Activated CD4-positive, CD25-positive, alpha-beta regulatory T cell (primary cell): ENCODE results near the gene ZCCHC10.
"Not testable (repeated sequence)": the region's sequence is repeated elsewhere in the genome, so short reads cannot be mapped to it uniquely, and the experiment has no call there.

Experiments
- DNase-seq, 4 experiments: peaks; one replicate each; lab custom pipeline; 2025; lab: John Stamatoyannopoulos, UW

The ZCCHC10 gene

DNA sequence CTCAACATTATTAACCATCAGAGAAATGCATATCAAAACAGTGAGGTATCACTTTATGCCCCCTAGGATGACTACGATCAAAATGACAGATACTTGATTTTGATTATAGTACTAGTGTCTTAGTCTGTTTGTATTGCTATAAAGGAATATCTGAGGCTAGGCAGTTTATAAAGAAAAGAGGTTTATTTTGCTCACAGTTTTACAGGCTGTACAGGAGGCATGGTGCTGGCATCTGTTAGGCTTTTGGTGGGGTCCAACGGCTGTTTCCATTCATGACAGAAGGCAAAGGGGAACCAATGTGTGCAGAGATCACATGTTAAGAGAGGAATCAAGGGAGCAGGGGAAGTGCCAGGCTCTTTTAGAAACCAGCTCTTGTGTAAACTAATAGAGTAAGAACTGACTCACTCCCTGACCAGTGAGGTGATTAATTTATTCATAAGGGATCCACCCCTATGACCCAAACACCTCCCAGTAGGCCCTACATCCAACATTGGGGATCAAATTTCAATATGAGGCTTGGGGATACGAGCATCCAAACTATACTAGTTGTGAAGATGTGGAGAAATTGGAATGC lies 46.9 kb downstream of the ZCCHC10 start:
- DNase-seq = no peak

DNA sequence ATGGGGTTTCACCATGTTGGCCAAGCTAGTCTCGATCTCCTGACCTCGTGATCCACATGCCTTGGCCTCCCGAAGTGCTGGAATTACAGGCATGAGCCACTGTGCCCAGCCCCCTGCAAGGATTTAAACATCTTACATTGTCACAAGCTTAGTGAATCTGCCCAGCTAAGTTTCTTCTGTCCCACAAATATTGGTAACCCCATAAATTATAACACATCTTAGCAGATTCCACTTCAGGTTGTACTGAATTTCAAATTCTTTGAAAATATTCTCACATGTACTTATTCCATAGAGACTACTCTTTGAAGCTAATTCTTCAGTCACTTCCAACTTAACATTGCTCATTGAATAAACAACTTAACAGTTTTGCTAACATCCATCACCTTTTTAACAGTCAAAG lies 49.5 kb downstream of the ZCCHC10 start:
- DNase-seq = no peak

DNA sequence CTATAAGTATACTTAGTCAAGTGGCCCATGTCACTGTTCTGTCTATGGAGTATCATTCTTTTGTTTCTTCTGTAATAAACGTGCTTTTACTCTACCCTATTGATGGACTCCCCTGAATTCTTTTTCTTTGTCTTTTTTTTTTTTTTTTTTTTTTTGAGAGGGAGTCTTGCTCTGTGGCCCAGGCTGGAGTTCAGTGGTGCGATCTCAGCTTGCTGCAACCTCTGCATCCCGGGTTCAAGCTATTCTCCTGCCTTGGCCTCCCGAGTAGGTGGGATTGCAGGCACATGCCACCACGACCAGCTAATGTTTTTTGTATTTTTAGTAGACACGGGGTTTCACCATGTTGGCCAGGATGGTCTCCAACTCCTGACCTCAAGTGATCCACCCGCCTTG lies 53.9 kb downstream of the ZCCHC10 start:
- not testable (repeated sequence) for DNase-seq

DNA sequence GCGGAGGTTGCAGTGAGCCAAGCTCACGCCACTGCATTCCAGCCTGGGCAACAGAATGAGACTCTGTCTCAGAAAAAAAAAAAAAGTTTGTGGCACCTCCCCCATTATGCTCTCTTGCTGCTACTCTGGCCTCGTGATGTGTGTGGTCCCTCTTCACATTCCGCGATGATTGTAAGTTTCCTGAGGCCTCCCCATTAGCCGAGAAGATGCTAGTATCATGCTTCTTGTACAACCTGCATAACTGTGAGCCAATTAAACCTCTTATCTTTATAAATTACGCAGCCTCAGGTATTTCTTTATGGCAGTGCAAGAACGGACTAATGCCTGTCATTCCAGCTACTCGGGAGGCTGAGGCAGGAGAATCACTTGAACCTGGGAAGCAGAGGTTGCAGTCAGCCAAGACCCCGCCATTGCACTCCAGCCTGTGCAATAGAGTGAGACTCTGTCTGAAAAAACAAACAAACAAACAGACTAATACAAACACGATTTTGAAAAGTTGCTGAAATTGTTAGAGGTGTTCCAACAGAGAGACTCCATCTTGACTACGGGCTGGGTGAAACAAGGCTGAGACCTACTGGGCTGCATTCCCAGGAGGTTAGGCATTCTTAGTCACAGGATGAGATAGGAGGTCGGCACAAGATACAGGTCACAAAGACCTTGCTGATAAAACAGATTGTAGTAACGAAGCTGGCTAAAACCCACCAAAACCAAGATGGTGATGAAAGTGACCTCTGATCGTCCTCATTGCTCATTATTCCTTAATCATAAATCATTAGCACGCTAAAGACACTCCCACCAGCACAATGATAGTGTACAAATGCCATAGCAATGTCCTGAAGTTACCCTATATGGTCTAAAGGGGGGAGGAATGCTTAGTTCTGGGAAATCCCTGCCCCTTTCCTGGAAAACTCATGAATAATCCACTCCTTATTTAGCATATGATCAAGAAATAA lies 54.6 kb downstream of the ZCCHC10 start:
- DNase-seq = no peak

DNA sequence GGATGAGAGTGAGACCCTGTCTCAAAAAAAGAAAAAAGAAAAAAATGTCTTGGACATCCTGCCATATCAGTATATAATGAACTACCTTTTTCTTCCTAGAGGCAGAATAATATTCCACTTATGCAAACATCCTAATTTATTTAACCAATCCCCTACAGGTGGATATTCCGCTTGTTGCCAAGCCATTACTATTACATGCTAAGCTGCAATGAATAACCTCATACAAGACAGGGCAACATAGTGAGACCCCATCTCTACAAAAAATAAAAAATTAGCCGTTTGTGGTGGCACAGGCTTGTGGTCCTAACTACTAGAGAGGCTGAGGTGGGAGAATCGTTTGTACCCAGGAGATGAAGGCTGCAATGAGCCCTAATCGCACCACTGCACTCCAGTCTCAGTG lies 61.2 kb downstream of the ZCCHC10 start:
- no peak for DNase-seq

DNA sequence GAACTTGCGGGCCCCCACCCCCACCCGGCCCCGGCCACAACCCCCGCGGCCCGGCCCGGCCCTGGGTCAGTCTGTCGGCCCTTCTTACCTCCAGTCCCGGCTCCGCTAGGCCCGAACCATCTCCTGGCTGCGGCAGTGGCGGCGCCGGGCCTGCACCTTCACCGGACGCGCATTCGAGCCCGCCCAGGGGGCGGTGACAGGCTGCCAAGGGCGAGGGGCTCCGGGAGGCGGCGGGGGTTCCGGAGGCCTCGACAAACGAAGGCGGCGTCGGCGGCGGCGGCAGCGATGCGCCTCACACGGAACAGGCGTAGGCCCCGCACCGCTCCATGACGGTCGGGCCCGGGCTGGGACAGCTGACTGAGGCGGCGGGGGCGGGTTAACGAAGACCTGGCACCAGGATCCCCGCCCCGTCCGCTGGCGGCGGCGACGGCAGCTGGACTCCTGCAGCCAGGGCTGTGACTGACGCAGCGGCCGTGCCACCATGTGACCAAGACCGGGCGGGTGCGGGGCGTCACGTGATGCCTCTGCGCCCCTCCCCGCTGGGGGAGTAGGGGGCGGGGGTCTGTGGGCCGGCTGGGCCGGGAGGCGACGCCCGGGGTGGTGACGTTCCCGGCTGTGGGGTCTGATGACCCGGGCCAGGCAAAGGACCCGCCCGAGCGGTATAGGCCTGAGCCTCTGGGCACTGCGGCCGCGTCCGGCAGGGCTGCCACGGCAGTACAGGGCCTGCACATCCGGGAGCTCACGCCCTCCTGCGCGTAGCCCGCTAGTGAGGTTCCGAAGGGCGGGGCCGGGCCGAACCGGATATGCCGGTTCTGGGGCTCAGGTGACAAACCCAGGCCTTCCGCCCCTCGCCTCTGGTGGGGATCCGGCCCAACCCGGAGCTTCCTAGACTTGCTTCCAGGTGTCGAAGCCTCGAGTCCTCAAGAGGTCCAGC lies 62.9 kb downstream of the ZCCHC10 start, which contains the start of gene AFF4:
Gene AFF4, minus strand, starts transcription at position 464 of the 934 bp plus-strand sequence. CDS start 26,445 bp downstream, outside the sequence.
- DNase-seq = peak; percentile 67 to 87 (median 76)

DNA sequence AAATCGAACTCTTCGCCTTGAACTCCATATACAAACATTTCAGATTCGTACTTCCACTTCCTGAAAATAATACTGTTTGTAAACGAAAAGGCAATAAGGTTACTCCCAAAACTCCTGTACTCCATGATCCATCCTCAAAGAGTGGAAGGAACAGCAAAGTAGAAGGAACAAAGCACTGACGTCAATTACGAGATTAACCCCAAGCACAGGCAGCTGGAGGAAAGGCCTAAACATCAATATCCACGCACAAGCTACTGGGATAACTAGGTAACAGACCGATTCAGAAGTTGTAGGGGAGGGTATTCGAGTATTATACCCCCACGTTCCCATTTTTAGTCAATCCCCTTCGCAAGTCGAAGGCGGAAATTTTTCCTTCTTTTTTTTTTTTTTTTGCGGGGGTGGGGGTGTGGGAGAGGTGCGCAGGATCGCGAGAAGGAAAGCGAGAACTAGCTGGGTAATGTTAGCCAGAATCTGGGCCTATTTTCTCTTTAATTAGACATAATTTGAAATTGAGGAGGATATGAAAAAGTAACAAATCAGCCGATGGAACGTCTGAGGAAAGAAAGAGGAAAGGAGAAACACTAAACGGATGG lies 63.8 kb downstream of the ZCCHC10 start:
- DNase-seq = no peak

DNA sequence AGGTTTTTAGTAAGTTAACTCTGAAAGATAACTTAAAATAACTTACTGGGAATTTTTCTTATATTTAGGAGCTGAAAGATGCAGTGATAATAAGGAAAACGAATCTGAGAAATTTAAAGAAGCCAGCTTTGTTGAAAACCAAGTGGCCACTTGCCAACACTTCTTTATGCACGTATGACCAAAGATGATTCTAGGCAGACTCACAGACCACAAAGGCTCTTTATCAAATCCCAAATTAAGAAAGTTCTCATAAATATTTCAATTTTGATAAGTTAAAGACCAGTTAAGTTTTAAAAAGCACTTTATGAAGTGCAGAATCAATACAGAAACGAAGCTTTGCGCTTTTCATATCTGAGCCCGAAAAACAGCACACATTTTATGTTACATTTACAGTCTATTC lies 64.5 kb downstream of the ZCCHC10 start:
- DNase-seq = no peak

DNA sequence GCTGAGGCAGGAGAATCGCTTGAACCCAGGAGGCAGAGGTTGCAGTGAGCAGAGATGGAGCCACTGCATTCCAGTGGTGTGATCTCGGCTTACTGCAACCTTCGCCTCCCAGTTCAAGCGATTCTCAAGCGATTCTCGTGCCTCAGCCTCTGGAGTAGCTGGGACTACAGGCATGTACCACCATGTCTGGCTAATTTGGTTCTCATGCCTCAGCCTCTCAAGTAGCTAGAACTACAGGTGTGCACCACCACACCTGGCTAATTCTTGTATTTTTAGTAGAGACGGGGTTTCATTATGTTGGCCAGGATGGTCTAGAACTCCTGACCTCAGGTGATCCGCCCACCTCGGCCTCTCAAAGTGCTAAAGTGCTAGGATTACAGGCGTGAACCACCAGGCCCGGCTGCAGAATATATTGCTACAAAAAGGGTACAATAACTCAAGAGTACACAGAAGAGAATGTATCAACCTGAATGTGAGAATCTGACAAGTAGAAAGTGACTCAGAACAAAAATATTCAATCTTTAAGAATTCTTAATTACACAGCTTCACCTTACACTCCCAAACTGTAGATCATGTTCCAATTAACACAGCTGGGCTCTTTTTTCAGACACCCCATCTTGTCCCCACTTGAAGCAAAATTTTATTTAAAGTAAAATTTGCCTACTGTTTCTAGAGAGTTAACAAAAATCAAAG lies 65.1 kb downstream of the ZCCHC10 start:
- not testable (repeated sequence) for DNase-seq

DNA sequence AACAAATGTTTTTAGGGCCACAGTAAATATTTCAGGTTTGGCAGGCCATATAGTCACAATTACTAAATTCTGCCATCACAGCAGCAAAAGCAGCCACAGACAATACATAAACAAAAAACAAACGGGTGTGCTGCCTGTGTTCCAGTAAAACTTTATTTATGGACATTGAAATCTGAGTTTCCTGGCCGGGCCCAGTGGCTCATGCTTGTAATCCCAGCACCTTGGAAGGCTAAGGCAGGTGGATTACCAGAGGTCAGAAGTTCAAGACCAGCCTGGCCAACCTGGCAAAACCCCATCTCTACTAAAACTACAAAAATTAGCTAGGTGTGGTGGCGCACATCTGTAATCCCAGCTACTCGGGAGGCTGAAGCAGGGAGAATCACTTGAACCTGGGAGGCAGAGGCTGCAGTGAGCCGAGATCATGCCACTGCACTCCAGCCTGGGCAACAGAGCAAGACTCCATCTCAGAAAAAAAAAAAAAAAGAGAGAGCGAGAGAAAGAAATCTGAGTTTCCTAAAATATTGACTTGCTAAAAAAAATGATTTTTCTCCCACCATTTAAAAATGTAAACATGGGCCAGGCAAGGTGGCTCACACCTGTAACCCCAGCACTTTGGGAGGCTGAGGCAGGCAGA lies 70.1 kb downstream of the ZCCHC10 start:
- DNase-seq = not testable (repeated sequence)

DNA sequence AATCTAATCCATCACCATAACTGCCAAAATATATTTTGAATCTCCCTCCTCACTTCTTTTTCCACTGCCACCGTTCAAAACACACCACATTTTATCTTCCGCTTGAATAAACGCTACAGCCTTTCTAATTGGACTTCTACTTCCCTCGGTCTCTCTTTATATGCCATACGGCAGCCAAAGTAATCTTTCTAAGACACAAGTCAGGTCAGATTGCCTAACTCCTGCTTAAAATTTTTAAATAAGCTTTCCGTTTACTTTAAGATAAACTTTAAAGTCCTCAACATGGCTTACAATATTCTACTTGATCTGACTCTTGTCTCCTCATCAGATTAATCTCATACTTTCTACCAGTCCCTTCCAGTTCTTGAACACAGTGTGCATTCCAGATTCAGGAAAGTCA lies 72.6 kb downstream of the ZCCHC10 start:
- no peak for DNase-seq

DNA sequence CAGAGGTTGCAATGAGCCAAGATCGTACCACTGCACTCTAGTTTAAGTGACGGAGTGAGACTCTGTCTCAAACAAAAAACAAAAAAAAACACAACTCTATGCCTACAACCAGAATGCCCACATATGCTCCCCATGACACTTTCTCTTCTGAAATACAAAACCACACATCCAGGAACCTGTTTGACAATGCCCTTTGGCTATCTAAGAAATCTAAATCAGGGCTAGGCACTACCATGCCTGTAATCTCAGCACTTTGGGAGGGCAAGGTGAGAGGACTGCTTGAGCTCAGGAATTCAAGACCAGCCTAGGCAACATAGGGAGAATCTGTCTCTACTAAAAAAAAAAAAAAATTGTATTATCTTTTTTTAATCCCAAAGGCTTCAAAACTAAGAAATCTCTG lies 73.5 kb downstream of the ZCCHC10 start:
- no peak for DNase-seq

DNA sequence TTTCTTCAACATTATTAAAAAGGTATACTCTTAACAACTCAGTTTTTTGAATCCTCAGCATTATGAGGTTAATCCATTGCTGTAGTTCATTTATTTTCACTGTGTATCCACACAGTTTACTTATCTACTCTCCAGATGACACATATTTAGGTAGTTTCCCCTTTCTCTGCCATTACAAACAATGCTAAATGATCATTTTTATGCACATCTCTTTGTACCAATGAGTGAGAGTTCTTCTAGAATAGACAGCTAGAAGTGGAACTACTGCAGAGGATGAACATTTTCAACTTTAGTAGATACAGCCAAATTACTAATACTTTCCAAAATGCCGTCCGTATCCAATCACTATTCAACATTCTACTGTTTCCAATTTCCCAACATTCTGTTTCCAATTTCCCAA lies 74.5 kb downstream of the ZCCHC10 start:
- DNase-seq = no peak

DNA sequence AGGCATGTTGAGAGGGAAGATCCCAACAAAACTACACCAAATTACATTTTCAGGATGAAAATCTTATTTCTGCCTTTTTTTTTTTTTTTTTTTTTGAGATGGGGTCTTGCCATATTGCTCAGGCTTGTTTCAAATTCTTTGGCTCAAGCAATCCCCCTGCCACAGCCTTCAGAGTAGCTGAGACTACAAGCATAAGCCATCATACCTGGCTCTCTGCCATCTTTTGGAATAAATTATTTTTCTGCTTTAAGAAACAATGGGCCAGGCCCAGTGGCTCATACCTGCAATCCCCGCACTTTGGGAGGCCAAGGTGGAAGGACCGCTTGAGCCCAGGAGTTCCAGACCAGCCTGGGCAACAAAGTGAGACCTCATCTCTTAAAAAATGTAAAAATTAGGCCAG lies 77.2 kb downstream of the ZCCHC10 start:
- no peak for DNase-seq

DNA sequence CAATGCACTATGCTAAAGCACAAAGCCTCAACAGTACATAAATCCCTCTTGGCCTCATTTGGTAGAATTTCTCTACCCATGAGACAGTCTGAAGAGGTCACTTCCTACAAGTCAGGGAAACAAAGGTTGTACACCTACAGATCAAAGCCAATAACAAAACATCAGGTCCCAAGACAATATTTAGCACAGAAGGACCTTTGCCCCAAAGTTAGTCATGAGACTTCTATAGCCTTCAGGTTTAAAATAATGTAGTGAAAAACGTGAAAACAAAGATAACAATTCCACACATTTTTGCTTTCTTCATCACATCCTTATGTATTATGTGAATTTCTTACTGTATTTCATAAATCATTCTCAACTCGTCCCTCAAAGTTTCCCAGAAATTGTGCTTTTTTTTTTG lies 78.7 kb downstream of the ZCCHC10 start:
- DNase-seq = no peak
